Measurements from ENCODE around the gene PIK3CG. TPM values are rescaled to one million over a fixed set of nuclear protein-coding genes. Genes with fewer than 3 reads are reported as not detected.

The PIK3CG gene
- polyA plus RNA-seq (2011; rRNA removed), result not detected in 2 replicates
- not detected in 2 replicates for polyA plus RNA-seq (2012; cell fraction: cytosol; rRNA removed)
- polyA plus RNA-seq (2012; cell fraction: nucleus; rRNA removed), result not detected in 2 replicates
- not detected in 3 replicates for polyA plus RNA-seq (2017; fragmentation: RNase III; extraction: RNeasy Plus Mini Kit Qiagen cat#74134 plus additional on column Dnase treatment)
- 0.37 TPM in 1 of 2 replicates, not detected in the other for polyA minus RNA-seq (2011; rRNA and poly(A)+ RNA removed)

DNA sequence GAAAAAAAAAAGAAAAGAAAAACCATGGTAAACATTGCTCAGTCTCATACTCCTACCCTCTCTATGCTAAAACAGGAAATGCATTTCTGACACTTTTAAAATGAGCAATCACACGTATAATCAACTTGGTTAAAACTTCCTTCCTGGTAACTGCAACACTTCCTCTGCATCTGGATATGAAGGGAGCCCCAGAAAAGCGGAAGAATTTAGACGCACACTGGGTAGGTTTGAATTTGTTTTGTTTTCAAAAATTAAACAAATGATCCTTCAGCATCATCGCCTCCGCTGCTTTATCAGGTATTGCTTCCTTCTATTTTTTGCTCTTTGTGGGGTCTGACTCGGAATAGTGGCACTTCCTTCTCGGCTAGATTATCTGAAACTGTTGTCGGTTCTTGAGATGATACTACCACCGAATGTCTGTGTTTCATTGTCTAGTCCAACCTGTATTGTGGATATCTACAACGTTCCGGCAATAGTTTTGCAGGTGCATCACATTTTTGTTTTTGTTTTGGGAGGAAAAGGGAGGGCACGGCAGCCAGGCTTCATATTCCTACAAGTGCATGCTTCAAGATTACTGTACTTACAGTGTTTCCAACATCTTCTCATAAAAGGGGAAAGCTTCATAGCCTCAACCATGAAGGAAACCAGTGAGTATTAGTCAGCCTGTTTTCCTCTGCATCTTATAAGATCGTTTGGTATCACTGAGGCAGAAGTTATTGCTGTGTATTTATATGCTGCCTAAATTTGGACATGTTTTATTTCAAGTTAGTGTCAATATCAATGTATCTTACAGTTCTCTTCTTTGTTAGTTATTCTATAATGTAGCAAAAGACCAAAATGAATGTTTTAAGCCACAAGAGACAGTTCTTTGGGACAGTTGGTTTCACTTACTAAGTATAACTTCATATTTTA is at the start of gene PIK3CG:
TSS of gene PIK3CG (plus strand) at position 153 of the 912 bp plus-strand sequence. CDS start 2,280 bp downstream, outside the sequence.
- CTCF ChIA-PET, result interaction anchor here (0.5 kb wide), 1 partner anchor 82 kb away, joined by 3 read pairs; no protein-coding TSS in a partner anchor
- DNase-seq (ENCODE audit: low read depth in 1 of 2, low spot score in 1 of 2) (no peak), FAIRE-seq (no peak), ATAC-seq (no peak)
- WGBS (ENCODE audit: missing lambda C conversion rate), result 69% methylated on average over 13 of the region's 13 CpGs
- no peak within 1 kb of the TSS for H3K27ac ChIP-seq
- H3K4me1 ChIP-seq, result no peaks in the 10 kb centered on the region
- no peak within 1 kb of the TSS for H3K4me3 ChIP-seq
- POLR2A ChIA-PET, result no interaction called here
- no peak for TF ChIP-seq CBX2 (IDR thresholded peaks at IDR 0.05; ENCODE audit: borderline replicate concordance, low read depth)
- no peak for TF ChIP-seq HEYL (CRISPR knock-in tag; IDR thresholded peaks at IDR 0.05)
- TF ChIP-seq ZFP36 (IDR thresholded peaks at IDR 0.05; ENCODE audit: borderline replicate concordance, partially characterized antibody), result no peak
- TF ChIP-seq JUNB (IDR thresholded peaks at IDR 0.05), result no peak
- no peak for TF ChIP-seq FOSB (CRISPR knock-in tag; IDR thresholded peaks at IDR 0.05)
- TF ChIP-seq, protein P1, sequence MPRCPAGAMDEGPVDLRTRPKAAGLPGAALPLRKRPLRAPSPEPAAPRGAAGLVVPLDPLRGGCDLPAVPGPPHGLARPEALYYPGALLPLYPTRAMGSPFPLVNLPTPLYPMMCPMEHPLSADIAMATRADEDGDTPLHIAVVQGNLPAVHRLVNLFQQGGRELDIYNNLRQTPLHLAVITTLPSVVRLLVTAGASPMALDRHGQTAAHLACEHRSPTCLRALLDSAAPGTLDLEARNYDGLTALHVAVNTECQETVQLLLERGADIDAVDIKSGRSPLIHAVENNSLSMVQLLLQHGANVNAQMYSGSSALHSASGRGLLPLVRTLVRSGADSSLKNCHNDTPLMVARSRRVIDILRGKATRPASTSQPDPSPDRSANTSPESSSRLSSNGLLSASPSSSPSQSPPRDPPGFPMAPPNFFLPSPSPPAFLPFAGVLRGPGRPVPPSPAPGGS (IDR thresholded peaks at IDR 0.05), result no peak
- no peak for TF ChIP-seq ZC3H11A (IDR thresholded peaks at IDR 0.05)
- TF ChIP-seq HMGXB4 (CRISPR knock-in tag; IDR thresholded peaks at IDR 0.05; ENCODE audit: borderline replicate concordance), result no peak
- no peak for TF ChIP-seq KDM1A (IDR thresholded peaks at IDR 0.05; ENCODE audit: low read depth)
- TF ChIP-seq EHMT2 (IDR thresholded peaks at IDR 0.05; ENCODE audit: low read depth), result no peak
- no peak for TF ChIP-seq ZNF302 (CRISPR knock-in tag; IDR thresholded peaks at IDR 0.05)
- no peak for TF ChIP-seq RNF2 (IDR thresholded peaks at IDR 0.05; ENCODE audit: borderline replicate concordance, low read depth)
- TF ChIP-seq, protein P2, sequence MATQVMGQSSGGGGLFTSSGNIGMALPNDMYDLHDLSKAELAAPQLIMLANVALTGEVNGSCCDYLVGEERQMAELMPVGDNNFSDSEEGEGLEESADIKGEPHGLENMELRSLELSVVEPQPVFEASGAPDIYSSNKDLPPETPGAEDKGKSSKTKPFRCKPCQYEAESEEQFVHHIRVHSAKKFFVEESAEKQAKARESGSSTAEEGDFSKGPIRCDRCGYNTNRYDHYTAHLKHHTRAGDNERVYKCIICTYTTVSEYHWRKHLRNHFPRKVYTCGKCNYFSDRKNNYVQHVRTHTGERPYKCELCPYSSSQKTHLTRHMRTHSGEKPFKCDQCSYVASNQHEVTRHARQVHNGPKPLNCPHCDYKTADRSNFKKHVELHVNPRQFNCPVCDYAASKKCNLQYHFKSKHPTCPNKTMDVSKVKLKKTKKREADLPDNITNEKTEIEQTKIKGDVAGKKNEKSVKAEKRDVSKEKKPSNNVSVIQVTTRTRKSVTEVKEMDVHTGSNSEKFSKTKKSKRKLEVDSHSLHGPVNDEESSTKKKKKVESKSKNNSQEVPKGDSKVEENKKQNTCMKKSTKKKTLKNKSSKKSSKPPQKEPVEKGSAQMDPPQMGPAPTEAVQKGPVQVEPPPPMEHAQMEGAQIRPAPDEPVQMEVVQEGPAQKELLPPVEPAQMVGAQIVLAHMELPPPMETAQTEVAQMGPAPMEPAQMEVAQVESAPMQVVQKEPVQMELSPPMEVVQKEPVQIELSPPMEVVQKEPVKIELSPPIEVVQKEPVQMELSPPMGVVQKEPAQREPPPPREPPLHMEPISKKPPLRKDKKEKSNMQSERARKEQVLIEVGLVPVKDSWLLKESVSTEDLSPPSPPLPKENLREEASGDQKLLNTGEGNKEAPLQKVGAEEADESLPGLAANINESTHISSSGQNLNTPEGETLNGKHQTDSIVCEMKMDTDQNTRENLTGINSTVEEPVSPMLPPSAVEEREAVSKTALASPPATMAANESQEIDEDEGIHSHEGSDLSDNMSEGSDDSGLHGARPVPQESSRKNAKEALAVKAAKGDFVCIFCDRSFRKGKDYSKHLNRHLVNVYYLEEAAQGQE (IDR thresholded peaks at IDR 0.05), result no peak
- TF ChIP-seq RFX5 (IDR thresholded peaks at IDR 0.05), result no peak
- TF ChIP-seq NR3C1 (IDR thresholded peaks at IDR 0.05), result no peak
- TF ChIP-seq EHF (CRISPR knock-in tag; IDR thresholded peaks at IDR 0.05), result no peak
- TF ChIP-seq, protein P3, sequence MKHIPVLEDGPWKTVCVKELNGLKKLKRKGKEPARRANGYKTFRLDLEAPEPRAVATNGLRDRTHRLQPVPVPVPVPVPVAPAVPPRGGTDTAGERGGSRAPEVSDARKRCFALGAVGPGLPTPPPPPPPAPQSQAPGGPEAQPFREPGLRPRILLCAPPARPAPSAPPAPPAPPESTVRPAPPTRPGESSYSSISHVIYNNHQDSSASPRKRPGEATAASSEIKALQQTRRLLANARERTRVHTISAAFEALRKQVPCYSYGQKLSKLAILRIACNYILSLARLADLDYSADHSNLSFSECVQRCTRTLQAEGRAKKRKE (CRISPR knock-in tag; IDR thresholded peaks at IDR 0.05; ENCODE audit: low read depth), result no peak
- no peaks in the 10 kb centered on the region for H3K9me3 ChIP-seq
- no peak within 1 kb of the TSS for H3K4me2 ChIP-seq

Measured in A549 (cell line).